GM23338 (cell line): ENCODE data around the gene PXT1.

ENCODE experiments used
- POLR2AphosphoS5 ChIP-seq: IDR thresholded peaks from 2 replicates; pipeline ENCODE4 v1.6.1; 2016; ENCODE audit warnings: antibody characterized with exemption, low read depth
- TF ChIP-seq, protein P1 (sequence below), 2 experiments: fragments of 200-600 bp in 1 of 2; sonication (generic) in 1 of 2; conservative IDR thresholded peaks; 2 replicates each; pipeline versions ENCODE4 v1.5.1 to v1.6.1; 2016 to 2017; ENCODE audit warnings: antibody characterized with exemption in 2 of 2, low read depth in 2 of 2, mild to moderate bottlenecking in 2 of 2, moderate library complexity in 1 of 2

DNA sequence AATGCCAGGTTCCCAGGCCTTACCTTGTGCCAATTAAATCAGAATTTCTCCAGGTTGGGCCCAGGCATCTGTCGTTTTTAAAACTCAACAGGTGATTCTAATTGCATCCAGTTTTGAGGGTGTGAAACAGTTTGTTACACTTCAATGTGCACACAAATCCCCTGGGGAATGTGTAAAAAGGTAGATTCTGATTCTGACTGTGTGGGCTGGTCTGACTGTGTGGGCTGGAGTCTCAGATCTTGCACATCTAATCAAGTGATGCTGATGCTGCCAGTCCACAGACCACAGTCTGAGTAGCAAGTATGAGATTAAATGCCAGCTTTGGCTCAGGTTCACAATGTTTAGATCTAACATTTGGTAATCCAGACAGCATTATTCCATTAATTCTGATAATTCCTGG, 42.7 kb downstream of the PXT1 start:
- TF ChIP-seq, protein P1, sequence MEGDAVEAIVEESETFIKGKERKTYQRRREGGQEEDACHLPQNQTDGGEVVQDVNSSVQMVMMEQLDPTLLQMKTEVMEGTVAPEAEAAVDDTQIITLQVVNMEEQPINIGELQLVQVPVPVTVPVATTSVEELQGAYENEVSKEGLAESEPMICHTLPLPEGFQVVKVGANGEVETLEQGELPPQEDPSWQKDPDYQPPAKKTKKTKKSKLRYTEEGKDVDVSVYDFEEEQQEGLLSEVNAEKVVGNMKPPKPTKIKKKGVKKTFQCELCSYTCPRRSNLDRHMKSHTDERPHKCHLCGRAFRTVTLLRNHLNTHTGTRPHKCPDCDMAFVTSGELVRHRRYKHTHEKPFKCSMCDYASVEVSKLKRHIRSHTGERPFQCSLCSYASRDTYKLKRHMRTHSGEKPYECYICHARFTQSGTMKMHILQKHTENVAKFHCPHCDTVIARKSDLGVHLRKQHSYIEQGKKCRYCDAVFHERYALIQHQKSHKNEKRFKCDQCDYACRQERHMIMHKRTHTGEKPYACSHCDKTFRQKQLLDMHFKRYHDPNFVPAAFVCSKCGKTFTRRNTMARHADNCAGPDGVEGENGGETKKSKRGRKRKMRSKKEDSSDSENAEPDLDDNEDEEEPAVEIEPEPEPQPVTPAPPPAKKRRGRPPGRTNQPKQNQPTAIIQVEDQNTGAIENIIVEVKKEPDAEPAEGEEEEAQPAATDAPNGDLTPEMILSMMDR (conservative IDR thresholded peaks at IDR 0.05; ENCODE audit: low read depth in 2 of 2) = no peak
- no peak for TF ChIP-seq POLR2AphosphoS5
